HEK293 (cell line): Measurements from ENCODE around the gene HOXD9.

Experiments
- BCL11B ChIP-seq: fragments of 450-650 bp; formaldehyde crosslinking; IDR thresholded peaks from 2 replicates; pipeline ENCODE4 v1.5.1; 2016; ENCODE audit warnings: low read depth, missing biosample characterization, missing genetic modification characterization
- MZF1 ChIP-seq: fragments of 450-650 bp; formaldehyde crosslinking; IDR thresholded peaks from 2 replicates; pipeline ENCODE4 v1.5.1; 2017; ENCODE audit warnings: missing biosample characterization, missing genetic modification characterization, borderline replicate concordance
- REPIN1 ChIP-seq: fragments of 450-650 bp; formaldehyde crosslinking; IDR thresholded peaks from 2 replicates; pipeline ENCODE4 v1.5.1; 2017; ENCODE audit warnings: missing biosample characterization, missing genetic modification characterization, low read depth
- SP3 ChIP-seq: fragments of 450-650 bp; formaldehyde crosslinking; IDR thresholded peaks from 2 replicates; pipeline ENCODE4 v1.5.1; 2016; ENCODE audit warnings: missing biosample characterization, missing genetic modification characterization
- WT1 ChIP-seq: fragments of 450-650 bp; formaldehyde crosslinking; IDR thresholded peaks from 2 replicates; pipeline ENCODE4 v1.5.1; 2016; ENCODE audit warnings: missing biosample characterization, missing genetic modification characterization
- ZBTB17 ChIP-seq: fragments of 450-650 bp; formaldehyde crosslinking; IDR thresholded peaks from 2 replicates; pipeline ENCODE4 v1.5.1; 2016; ENCODE audit warnings: missing biosample characterization, missing genetic modification characterization
- ZBTB6 ChIP-seq: fragments of 450-650 bp; formaldehyde crosslinking; IDR thresholded peaks from 2 replicates; pipeline ENCODE4 v1.5.1; 2017; ENCODE audit warnings: missing biosample characterization, missing genetic modification characterization
- ZEB2 ChIP-seq: fragments of 450-650 bp; formaldehyde crosslinking; IDR thresholded peaks from 2 replicates; pipeline ENCODE4 v1.5.1; 2016; ENCODE audit warnings: missing biosample characterization, missing genetic modification characterization
- ZFP3 ChIP-seq: fragments of 450-650 bp; formaldehyde crosslinking; IDR thresholded peaks from 2 replicates; pipeline ENCODE4 v1.5.1; 2016; ENCODE audit warnings: low read depth, missing biosample characterization, missing genetic modification characterization
- ZNF132 ChIP-seq: fragments of 450-650 bp; formaldehyde crosslinking; IDR thresholded peaks from 2 replicates; pipeline ENCODE4 v1.5.1; 2017; ENCODE audit warnings: missing biosample characterization, missing genetic modification characterization, borderline replicate concordance
- ZNF133 ChIP-seq: fragments of 450-650 bp; formaldehyde crosslinking; IDR thresholded peaks from 2 replicates; pipeline ENCODE4 v1.5.1; 2016; ENCODE audit warnings: missing biosample characterization, missing genetic modification characterization
- ZNF140 ChIP-seq: fragments of 450-650 bp; formaldehyde crosslinking; IDR thresholded peaks from 2 replicates; pipeline ENCODE4 v1.5.1; 2016; ENCODE audit warnings: missing biosample characterization, missing genetic modification characterization
- ZNF146 ChIP-seq: fragments of 450-650 bp; formaldehyde crosslinking; IDR thresholded peaks from 2 replicates; pipeline ENCODE4 v1.5.1; 2016; ENCODE audit warnings: missing biosample characterization, missing genetic modification characterization
- ZNF148 ChIP-seq: fragments of 450-650 bp; formaldehyde crosslinking; IDR thresholded peaks from 2 replicates; pipeline ENCODE4 v1.5.0; 2017; ENCODE audit warnings: missing biosample characterization, missing genetic modification characterization, borderline replicate concordance
- ZNF155 ChIP-seq: fragments of 450-650 bp; formaldehyde crosslinking; IDR thresholded peaks from 2 replicates; pipeline ENCODE4 v1.5.1; 2016; ENCODE audit warnings: missing biosample characterization, missing genetic modification characterization
- ZNF174 ChIP-seq: fragments of 450-650 bp; formaldehyde crosslinking; IDR thresholded peaks from 2 replicates; pipeline ENCODE4 v1.5.0; 2017; ENCODE audit warnings: missing biosample characterization, mild to moderate bottlenecking, missing genetic modification characterization
- ZNF184 ChIP-seq: fragments of 450-650 bp; IDR thresholded peaks from 2 replicates; pipeline ENCODE4 v1.5.1; 2018; ENCODE audit warnings: missing biosample characterization, mild to moderate bottlenecking, missing genetic modification characterization
- ZNF214 ChIP-seq: fragments of 450-650 bp; formaldehyde crosslinking; IDR thresholded peaks from 2 replicates; pipeline ENCODE4 v1.5.1; 2017; ENCODE audit warnings: missing biosample characterization, mild to moderate bottlenecking, missing genetic modification characterization, borderline replicate concordance
- ZNF239 ChIP-seq: fragments of 450-650 bp; formaldehyde crosslinking; IDR thresholded peaks from 2 replicates; pipeline ENCODE4 v1.5.1; 2016; ENCODE audit warnings: missing biosample characterization, missing genetic modification characterization
- ZNF302 ChIP-seq: fragments of 450-650 bp; formaldehyde crosslinking; IDR thresholded peaks from 2 replicates; pipeline ENCODE4 v1.5.1; 2016; ENCODE audit warnings: missing biosample characterization, missing genetic modification characterization, low read depth
- ZNF324 ChIP-seq: fragments of 450-650 bp; formaldehyde crosslinking; IDR thresholded peaks from 2 replicates; pipeline ENCODE4 v1.5.1; 2016; ENCODE audit warnings: missing biosample characterization, missing genetic modification characterization
- ZNF398 ChIP-seq: fragments of 450-650 bp; formaldehyde crosslinking; IDR thresholded peaks from 2 replicates; pipeline ENCODE4 v1.5.1; 2017; ENCODE audit warnings: missing biosample characterization, missing genetic modification characterization
- ZNF404 ChIP-seq: fragments of 450-650 bp; formaldehyde crosslinking; IDR thresholded peaks from 2 replicates; pipeline ENCODE4 v1.5.1; 2017; ENCODE audit warnings: missing biosample characterization, missing genetic modification characterization
- ZNF416 ChIP-seq: fragments of 450-650 bp; formaldehyde crosslinking; IDR thresholded peaks from 2 replicates; pipeline ENCODE4 v1.5.1; 2016; ENCODE audit warnings: missing biosample characterization, missing genetic modification characterization
- ZNF510 ChIP-seq: fragments of 450-650 bp; formaldehyde crosslinking; IDR thresholded peaks from 2 replicates; pipeline ENCODE4 v1.5.1; 2018; ENCODE audit warnings: mild to moderate bottlenecking, missing genetic modification characterization, missing biosample characterization; ENCODE audit not compliant: insufficient replicate concordance
- ZNF544 ChIP-seq: fragments of 450-650 bp; formaldehyde crosslinking; IDR thresholded peaks from 2 replicates; pipeline ENCODE4 v1.5.0; 2017; ENCODE audit warnings: missing biosample characterization, missing genetic modification characterization
- ZNF555 ChIP-seq: fragments of 450-650 bp; formaldehyde crosslinking; conservative IDR thresholded peaks from 2 replicates; pipeline ENCODE4 v1.5.1; 2017; ENCODE audit warnings: missing biosample characterization, mild to moderate bottlenecking, missing genetic modification characterization, inconsistent platforms
- ZNF585B ChIP-seq: fragments of 450-650 bp; formaldehyde crosslinking; IDR thresholded peaks from 2 replicates; pipeline ENCODE4 v1.5.1; 2016; ENCODE audit warnings: missing biosample characterization, missing genetic modification characterization
- ZNF701 ChIP-seq: fragments of 450-650 bp; formaldehyde crosslinking; IDR thresholded peaks from 2 replicates; pipeline ENCODE4 v1.5.1; 2016; ENCODE audit warnings: missing biosample characterization, missing genetic modification characterization
- ZNF747 ChIP-seq: fragments of 450-650 bp; formaldehyde crosslinking; IDR thresholded peaks from 2 replicates; pipeline ENCODE4 v1.5.1; 2016; ENCODE audit warnings: missing biosample characterization, missing genetic modification characterization
- ZNF777 ChIP-seq: fragments of 450-650 bp; formaldehyde crosslinking; IDR thresholded peaks from 2 replicates; pipeline ENCODE4 v1.5.1; 2017; ENCODE audit warnings: missing biosample characterization, missing genetic modification characterization, borderline replicate concordance
- ZNF791 ChIP-seq: fragments of 450-650 bp; formaldehyde crosslinking; IDR thresholded peaks from 2 replicates; pipeline ENCODE4 v1.5.1; 2016; ENCODE audit warnings: missing biosample characterization, missing genetic modification characterization
- ZXDB ChIP-seq: fragments of 450-650 bp; formaldehyde crosslinking; IDR thresholded peaks from 2 replicates; pipeline ENCODE4 v1.5.1; 2016; ENCODE audit warnings: missing biosample characterization, missing genetic modification characterization
- TF ChIP-seq, protein P1 (sequence below): IDR thresholded peaks from 2 replicates; pipeline ENCODE4 v1.6.1; 2011; ENCODE audit warnings: mild to moderate bottlenecking, low read depth, low read length, borderline replicate concordance

Gene HOXD9

GRCh38 chr2:176105078-176105729 is 17.3 kb upstream of the HOXD9 start (continued):
- no peak for TF ChIP-seq ZBTB6
- peak; percentile 89 for TF ChIP-seq SP3 (tag by site-specific recombination)
- no peak for TF ChIP-seq ZNF148 (tag by site-specific recombination)
- TF ChIP-seq ZNF555 (tag by site-specific recombination): no peak
- TF ChIP-seq, protein P1, sequence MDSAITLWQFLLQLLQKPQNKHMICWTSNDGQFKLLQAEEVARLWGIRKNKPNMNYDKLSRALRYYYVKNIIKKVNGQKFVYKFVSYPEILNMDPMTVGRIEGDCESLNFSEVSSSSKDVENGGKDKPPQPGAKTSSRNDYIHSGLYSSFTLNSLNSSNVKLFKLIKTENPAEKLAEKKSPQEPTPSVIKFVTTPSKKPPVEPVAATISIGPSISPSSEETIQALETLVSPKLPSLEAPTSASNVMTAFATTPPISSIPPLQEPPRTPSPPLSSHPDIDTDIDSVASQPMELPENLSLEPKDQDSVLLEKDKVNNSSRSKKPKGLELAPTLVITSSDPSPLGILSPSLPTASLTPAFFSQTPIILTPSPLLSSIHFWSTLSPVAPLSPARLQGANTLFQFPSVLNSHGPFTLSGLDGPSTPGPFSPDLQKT: no peak
- TF ChIP-seq ZNF132: no peak
- TF ChIP-seq ZNF174 (tag by site-specific recombination): no peak
- no peak for TF ChIP-seq ZNF184 (tag by site-specific recombination)
- TF ChIP-seq ZNF544 (tag by site-specific recombination): no peak
- TF ChIP-seq REPIN1: no peak
- TF ChIP-seq ZNF747: no peak
- TF ChIP-seq ZNF239 (tag by site-specific recombination): no peak
- TF ChIP-seq ZNF302 (tag by site-specific recombination): no peak
- TF ChIP-seq ZBTB17 (tag by site-specific recombination): peak; percentile 73
- TF ChIP-seq ZNF791 (tag by site-specific recombination): no peak
- no peak for TF ChIP-seq ZNF140 (tag by site-specific recombination)
- no peak for TF ChIP-seq ZNF416 (tag by site-specific recombination)
- TF ChIP-seq ZFP3 (tag by site-specific recombination): no peak
- no peak for TF ChIP-seq ZNF214 (tag by site-specific recombination)
- no peak for TF ChIP-seq ZNF404 (tag by site-specific recombination)
- TF ChIP-seq ZNF133: no peak
- TF ChIP-seq ZNF701 (tag by site-specific recombination): no peak
- peak; percentile 97 for TF ChIP-seq ZNF398 (tag by site-specific recombination)
- TF ChIP-seq ZNF777 (tag by site-specific recombination): no peak
- peak; percentile 59; the same call in 1 of the 2 replicates for TF ChIP-seq BCL11B (tag by site-specific recombination)
- no peak for TF ChIP-seq ZNF510
- TF ChIP-seq ZEB2 (tag by site-specific recombination): peak; percentile 67; the same call in 1 of the 2 replicates
- no peak for TF ChIP-seq MZF1 (tag by site-specific recombination)
- no peak for TF ChIP-seq ZNF585B (tag by site-specific recombination)
- TF ChIP-seq ZNF146 (tag by site-specific recombination): no peak
- TF ChIP-seq WT1 (tag by site-specific recombination): peak; percentile 83
- TF ChIP-seq ZXDB (tag by site-specific recombination): peak; percentile 70
- no peak for TF ChIP-seq ZNF324 (tag by site-specific recombination)
- no peak for TF ChIP-seq ZNF155 (tag by site-specific recombination)
